Hepatocyte (in vitro differentiated cells): ENCODE data around the gene SLC35E2B.
"Not testable (repeated sequence)": the region's sequence is repeated elsewhere in the genome, so short reads cannot be mapped to it uniquely, and the experiment has no call there.

Experiments used
- CTCF ChIP-seq: fragments of 200-600 bp; sonication (generic); IDR thresholded peaks from 2 replicates; pipeline ENCODE4 v1.5.1; 2016; ENCODE audit warnings: antibody characterized with exemption, mild to moderate bottlenecking; ENCODE audit not compliant: poor library complexity
- EZH2 ChIP-seq: fragments of 200-600 bp; sonication (generic); IDR thresholded peaks from 2 replicates; pipeline ENCODE4 v1.6.1; 2016; ENCODE audit warnings: antibody characterized with exemption, mild to moderate bottlenecking, borderline replicate concordance

- not testable (repeated sequence) for TF ChIP-seq CTCF, EZH2
Measured at GRCh38 chr1:1634613-1635012, 58.0 kb downstream of the SLC35E2B start.
